Measurements from ENCODE around the gene YWHAH.

Gene YWHAH

DNA sequence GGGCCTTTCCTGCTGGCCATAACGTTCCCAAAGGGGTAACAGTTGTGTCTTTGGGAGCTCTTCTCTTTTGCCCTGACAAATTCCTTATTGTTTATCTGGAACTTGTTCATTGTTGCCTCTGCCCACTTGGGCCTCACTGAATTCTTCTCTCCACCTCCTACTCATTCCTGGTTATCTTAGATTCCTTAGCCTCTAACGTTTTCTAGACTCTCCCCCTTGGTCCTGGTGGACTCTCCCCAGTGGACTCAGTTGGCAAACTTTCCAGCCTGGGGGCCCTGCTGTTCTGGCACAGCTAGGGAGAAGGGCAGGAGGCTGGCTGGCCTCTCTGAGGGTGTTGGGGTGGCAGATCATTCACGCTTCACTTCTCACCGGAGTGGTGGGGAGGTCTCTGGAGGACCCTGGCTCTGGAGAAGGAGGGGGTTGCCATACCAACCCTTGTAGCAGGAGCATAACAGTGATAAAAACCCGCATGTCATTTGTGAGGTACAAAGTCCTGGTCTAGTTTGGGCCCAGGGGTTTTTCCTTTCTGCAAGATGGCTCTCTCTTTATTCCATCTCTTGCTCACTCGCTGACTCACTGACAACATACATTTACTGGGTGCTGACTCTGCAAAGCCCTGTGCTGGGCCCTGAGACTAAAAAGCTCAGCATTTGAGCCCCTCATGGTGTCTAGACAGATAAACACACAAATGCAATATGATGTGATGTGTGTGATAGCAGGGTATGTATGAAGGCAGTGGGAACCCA is 39.7 kb downstream of the YWHAH start:
- DNase-seq = no peak

DNA sequence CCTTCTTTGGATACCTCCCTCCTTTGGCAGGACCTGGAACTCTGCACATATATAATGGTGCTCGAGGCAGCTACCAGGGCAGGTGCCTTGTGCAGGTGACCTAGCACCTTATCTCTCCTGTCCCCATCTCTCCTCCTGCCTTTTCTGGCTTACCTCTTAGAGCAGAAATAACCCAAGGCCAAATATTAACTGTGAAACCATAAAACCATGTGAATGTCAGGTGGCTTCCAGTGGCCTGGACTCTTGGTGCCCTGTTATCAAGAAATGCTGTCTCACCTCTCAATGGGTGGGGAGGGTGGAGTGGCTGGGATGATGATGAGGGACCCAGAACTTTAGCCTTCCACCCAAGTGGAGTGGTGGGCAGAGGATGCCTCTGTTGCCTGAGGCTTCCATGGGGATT is 42.9 kb downstream of the YWHAH start:
- no peak for DNase-seq

DNA sequence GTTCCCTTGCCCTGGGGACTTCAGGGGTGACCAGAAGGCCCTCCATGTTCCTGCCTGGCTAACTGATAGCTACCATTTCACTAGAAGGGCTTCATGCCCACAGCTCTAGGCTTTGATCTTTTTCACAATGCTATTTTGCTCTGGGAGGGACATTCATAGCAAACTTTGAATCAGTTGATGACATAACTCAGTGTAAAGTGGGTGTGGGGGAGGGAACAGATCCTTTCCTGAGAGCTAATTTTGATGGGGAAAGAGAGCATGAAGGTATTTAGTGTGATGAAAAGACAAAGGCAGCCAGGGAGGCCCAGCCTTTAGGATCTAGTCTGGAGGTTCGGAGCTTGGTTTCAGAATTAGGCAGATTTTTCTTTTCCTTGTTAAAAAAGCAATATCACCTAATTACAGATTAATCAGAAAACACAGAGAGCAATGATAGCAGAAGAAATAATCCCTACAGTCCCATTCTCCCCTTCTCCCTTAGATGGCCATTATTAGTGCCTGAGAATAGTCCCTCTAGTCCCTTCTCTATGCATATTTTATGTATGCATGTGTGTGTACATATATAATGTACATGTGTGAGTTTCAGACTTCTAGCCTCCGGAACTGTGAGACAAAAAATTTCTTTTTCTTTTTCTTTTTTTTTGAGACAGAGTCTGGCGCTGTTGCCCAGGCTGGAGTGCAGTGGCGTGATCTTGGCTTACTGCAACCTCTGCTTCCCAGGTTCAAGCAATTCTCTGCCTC is 46.9 kb downstream of the YWHAH start:
- DNase-seq = no peak

GRCh38 chr22:31995046-31995445 is 50.7 kb downstream of the YWHAH start:
- DNase-seq = no peak

DNA sequence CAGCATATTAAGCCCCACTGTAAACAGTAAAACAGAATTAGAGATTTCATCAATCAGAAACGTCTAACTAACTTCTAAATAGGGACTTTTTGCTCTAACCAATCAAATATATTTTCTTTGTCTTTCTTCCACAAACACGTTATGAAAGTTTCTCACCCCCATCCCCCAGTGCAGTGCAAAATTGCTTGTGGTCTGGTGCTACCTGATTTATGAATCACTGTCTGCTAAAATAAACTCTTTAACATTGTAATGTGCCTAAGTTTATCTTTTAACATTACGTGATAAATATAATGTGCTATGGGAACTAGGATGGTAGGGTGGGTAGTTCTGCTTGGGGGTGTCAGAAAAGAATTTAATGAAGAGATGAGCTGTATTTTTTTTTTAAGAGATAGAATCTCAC is 51.5 kb downstream of the YWHAH start:
- DNase-seq = no peak

DNA sequence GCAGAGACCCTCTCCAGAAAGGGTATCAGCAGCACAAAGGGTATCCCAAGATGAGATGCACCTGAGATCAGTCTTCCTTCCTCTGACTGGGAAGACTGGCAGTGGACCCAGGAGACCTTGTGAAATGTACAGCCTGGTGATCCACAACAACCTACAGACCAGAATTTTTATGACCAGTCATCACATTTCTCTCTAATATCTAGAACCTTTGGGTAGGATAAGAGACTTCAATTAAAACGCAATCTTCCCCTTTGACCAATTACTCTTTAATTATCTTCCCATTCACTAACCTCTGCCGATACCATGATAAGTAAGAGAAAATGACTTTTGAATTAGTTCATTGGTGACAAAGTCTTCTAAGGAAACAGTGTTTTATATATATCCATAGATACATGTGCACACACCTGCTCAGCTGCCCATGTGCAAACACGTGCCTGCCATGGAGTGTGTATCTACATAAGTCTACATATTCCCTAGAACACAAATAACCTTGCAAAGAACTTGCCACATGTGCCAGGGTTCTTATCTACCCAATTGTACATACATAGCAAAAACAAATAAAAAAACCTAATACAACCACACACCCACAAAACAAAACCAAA is 54.5 kb downstream of the YWHAH start:
- DNase-seq = no peak

GRCh38 chr22:32000181-32000580 is 55.8 kb downstream of the YWHAH start:
- DNase-seq = no peak

GRCh38 chr22:32005453-32005852 is 61.1 kb downstream of the YWHAH start:
- no peak for DNase-seq

All from AML-193 (cell line).